Activated CD8-positive, alpha-beta memory T cell treated with anti-CD3 and anti-CD28 coated beads, Interleukin-2, amount 50 U/mL, for 1 hour (primary cell): ENCODE results near the gene GSTM4.

Experiments
- DNase-seq: peaks from one replicate; pipeline ENCODE4 v3.0.0-alpha.2; 2020; ENCODE audit errors: extremely low read depth

The GSTM4 gene

GRCh38 chr1:109624201-109625010 lies 31.5 kb upstream of the GSTM4 start:
- no peak for DNase-seq

GRCh38 chr1:109625176-109625575 lies 30.7 kb upstream of the GSTM4 start:
- DNase-seq: no peak

- DNase-seq: no peak
These were observed 30.0 kb upstream of the GSTM4 start for GRCh38 chr1:109625601-109626560.

GRCh38 chr1:109626682-109627408 lies 29.1 kb upstream of the GSTM4 start:
- no peak for DNase-seq

GRCh38 chr1:109627692-109628399 lies 28.1 kb upstream of the GSTM4 start:
- no peak for DNase-seq

GRCh38 chr1:109628540-109629321 lies 27.2 kb upstream of the GSTM4 start:
- no peak for DNase-seq

- no peak for DNase-seq
These were observed 26.4 kb upstream of the GSTM4 start for GRCh38 chr1:109629372-109630030.

GRCh38 chr1:109630081-109630897 lies 25.6 kb upstream of the GSTM4 start:
- no peak for DNase-seq

GRCh38 chr1:109630898-109631512 lies 24.9 kb upstream of the GSTM4 start:
- DNase-seq: no peak

GRCh38 chr1:109631513-109632505 lies 24.1 kb upstream of the GSTM4 start:
- no peak for DNase-seq

- DNase-seq: no peak
These were observed 23.1 kb upstream of the GSTM4 start for GRCh38 chr1:109632671-109633346.

GRCh38 chr1:109634292-109634691 lies 21.6 kb upstream of the GSTM4 start:
- DNase-seq: no peak

GRCh38 chr1:109634771-109635750 lies 20.8 kb upstream of the GSTM4 start:
- no peak for DNase-seq

GRCh38 chr1:109635862-109636200 lies 20.1 kb upstream of the GSTM4 start:
- no peak for DNase-seq

- no peak for DNase-seq
These were observed 19.5 kb upstream of the GSTM4 start for GRCh38 chr1:109636201-109636952.
